ENCODE data around the gene HGF.

The HGF gene

DNA sequence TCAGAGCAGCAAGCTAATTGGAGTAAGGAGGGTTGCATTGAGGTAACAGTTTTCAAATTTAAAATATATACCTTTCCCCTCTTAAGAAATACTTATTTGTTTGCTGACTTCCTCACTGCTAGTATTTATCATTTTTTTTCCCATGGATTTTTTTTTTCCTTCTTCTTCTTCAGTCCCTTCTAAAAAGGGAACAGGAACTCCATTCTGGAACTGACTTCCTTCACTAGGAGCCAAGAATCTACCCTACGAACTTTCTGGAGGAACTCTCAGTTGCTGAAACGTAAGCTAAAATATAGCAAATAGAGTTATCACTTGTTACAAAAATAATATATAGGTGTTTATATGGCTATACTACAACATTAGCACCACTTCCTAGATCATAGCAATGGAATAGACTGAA, 95.4 kb downstream of the HGF start:
- Histone ChIP-seq H3K9ac (ENCODE audit: low read length) (no peak overlapping the region), H3K9me3 (ENCODE audit: control insufficient read depth, low read depth, low read length) (no peaks in the 10 kb centered on the region), H3K4me3 (ENCODE audit: low read length) (no peak overlapping the region), H3K27ac (ENCODE audit: low read length) (no peak overlapping the region), H3K27me3 (ENCODE audit: control insufficient read depth, insufficient read depth, low read length) (no peaks in the 10 kb centered on the region), H3K4me1 (ENCODE audit: control insufficient read depth, low read depth, low read length) (peaks cover 32% of the 10 kb centered on the region), H3K36me3 (ENCODE audit: control insufficient read depth, low read depth, low read length) (no peaks in the 10 kb centered on the region)

DNA sequence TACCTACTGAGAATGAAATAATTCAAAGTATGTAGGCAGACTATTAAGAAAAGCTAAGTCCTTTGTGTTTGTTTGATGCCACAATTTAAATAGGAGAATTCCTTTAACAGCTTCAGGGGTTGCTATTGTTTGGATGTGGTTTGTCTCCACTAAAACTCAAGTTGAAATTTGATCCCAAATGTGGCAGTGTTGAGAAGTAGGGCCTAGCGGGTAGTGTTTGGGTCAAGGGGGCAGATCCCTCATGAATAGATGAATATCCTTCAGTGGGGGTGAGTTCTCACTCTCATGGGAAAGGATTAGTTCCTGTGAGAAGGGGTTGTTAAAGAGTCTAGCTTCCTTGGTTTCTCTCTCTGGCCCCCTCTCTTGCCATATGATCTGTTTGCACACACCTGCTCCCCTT, 97.0 kb downstream of the HGF start:
- H3K9me3 ChIP-seq (ENCODE audit: control insufficient read depth, low read depth, low read length), result no peaks in the 10 kb centered on the region
- peaks cover 32% of the 10 kb centered on the region for H3K4me1 ChIP-seq (ENCODE audit: control insufficient read depth, low read depth, low read length)
- H3K27me3 ChIP-seq (ENCODE audit: control insufficient read depth, insufficient read depth, low read length), result no peaks in the 10 kb centered on the region
- no peak overlapping the region for H3K27ac ChIP-seq (ENCODE audit: low read length)
- H3K9ac ChIP-seq (ENCODE audit: low read length), result no peak overlapping the region
- H3K4me3 ChIP-seq (ENCODE audit: low read length), result no peak overlapping the region
- no peaks in the 10 kb centered on the region for H3K36me3 ChIP-seq (ENCODE audit: control insufficient read depth, low read depth, low read length)

DNA sequence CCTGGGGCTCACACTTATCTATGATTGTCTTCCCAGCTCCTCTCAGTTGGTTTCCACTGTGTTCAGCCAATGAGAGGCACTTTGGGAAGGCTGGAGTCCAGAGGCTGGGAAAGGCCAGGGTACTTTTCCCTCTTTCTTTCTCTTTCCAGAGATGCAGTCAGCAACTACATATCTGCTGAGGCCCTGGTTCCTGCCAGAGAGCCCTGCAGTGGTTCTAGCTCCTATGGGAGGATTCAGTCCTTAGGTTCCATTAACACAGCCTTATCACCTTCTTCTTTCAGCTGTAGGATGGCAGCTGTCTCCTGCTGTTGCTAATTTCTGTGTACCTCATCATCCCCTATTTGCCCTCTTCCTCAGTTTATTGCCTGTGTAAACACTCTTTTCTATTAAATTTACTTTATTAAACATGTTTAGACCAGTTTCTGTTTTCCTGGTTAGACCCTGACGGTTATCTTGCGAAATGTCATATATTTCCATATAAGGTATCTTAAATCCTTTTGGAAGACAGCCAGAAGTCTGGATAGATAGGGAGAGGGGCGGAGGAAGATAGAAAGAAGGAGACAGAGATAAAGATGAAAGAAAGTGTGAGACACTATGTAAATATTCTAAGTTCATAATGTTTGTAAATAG, 100.3 kb downstream of the HGF start:
- H3K4me1 ChIP-seq (ENCODE audit: control insufficient read depth, low read depth, low read length), result peaks cover 50% of the 10 kb centered on the region
- H3K27me3 ChIP-seq (ENCODE audit: control insufficient read depth, insufficient read depth, low read length), result no peaks in the 10 kb centered on the region
- H3K36me3 ChIP-seq (ENCODE audit: control insufficient read depth, low read depth, low read length), result no peaks in the 10 kb centered on the region
- no peak overlapping the region for H3K9ac ChIP-seq (ENCODE audit: low read length)
- H3K4me3 ChIP-seq (ENCODE audit: low read length), result no peak overlapping the region
- no peak overlapping the region for H3K27ac ChIP-seq (ENCODE audit: low read length)
- no peaks in the 10 kb centered on the region for H3K9me3 ChIP-seq (ENCODE audit: control insufficient read depth, low read depth, low read length)

DNA sequence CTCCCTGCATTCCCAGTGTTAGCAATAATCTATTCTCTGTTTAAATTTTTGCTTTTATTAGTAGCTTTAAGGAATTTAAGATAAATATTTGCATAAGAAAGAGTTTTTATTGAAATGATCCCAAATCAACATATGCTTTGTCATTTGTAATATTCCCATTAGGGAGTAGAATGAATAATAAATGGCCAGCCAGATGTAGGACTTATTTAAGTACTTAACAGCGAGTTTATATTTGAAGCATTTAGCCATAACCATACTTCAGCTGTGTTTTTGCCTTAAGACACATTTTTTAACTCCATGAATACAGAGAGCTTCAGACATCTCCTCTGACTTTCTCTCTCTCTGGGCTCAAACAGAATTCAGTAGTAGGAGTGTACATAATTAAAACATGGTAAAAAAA, 103.6 kb downstream of the HGF start:
- Histone ChIP-seq H3K9ac (ENCODE audit: low read length) (no peak overlapping the region), H3K4me3 (ENCODE audit: low read length) (no peak overlapping the region)

DNA sequence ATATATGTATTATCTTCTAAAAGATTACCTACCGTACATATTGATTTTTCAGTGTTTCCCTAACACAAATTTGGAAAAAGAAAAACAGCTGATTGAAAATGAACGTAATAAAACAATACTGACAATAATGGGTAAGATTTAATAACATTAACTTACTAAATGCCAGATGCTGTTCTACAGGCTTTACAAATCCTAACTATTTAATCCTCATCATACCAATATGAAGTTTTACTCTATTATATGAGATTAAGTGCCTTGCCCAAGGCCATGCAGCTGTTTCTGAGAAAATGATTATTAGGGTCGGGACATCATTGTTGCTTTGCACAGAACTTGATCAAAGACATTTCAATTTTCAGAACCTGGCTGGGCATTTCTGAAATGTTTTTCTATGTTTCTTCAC, 104.6 kb downstream of the HGF start:
- H3K27me3 ChIP-seq (ENCODE audit: control insufficient read depth, insufficient read depth, low read length), result no peaks in the 10 kb centered on the region
- no peak overlapping the region for H3K27ac ChIP-seq (ENCODE audit: low read length)
- H3K4me1 ChIP-seq (ENCODE audit: control insufficient read depth, low read depth, low read length), result peaks cover 40% of the 10 kb centered on the region
- H3K36me3 ChIP-seq (ENCODE audit: control insufficient read depth, low read depth, low read length), result no peaks in the 10 kb centered on the region
- H3K4me3 ChIP-seq (ENCODE audit: low read length), result no peak overlapping the region
- no peak overlapping the region for H3K9ac ChIP-seq (ENCODE audit: low read length)
- no peaks in the 10 kb centered on the region for H3K9me3 ChIP-seq (ENCODE audit: control insufficient read depth, low read depth, low read length)

More for the DNA sequence above, 103.6 kb downstream of the HGF start:
- no peak overlapping the region for H3K27ac ChIP-seq (ENCODE audit: low read length)
- H3K4me1 ChIP-seq (ENCODE audit: control insufficient read depth, low read depth, low read length), result peaks cover 38% of the 10 kb centered on the region
- H3K27me3 ChIP-seq (ENCODE audit: control insufficient read depth, insufficient read depth, low read length), result no peaks in the 10 kb centered on the region
- no peaks in the 10 kb centered on the region for H3K36me3 ChIP-seq (ENCODE audit: control insufficient read depth, low read depth, low read length)
- no peaks in the 10 kb centered on the region for H3K9me3 ChIP-seq (ENCODE audit: control insufficient read depth, low read depth, low read length)

DNA sequence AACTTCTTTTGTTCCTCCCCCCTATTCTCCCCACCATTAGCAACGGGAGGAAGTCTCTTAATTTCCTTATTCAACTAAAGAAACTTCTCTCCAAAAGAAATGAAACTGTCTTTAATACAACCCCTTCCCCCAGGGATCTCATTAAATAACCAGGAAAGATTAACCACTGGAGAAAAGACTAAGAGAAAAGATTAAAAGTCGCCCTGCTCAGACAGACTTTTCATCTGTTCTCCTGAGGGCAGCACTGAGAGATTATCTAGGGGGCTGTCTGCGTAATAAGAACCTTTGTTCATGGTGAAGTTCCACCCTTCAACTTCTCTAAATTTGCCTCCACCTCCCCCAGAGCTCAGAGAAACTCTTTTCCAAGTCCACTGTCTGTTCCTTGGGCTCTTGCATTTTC, 105.5 kb downstream of the HGF start:
- H3K4me1 ChIP-seq (ENCODE audit: control insufficient read depth, low read depth, low read length), result peaks cover 39% of the 10 kb centered on the region
- H3K9me3 ChIP-seq (ENCODE audit: control insufficient read depth, low read depth, low read length), result no peaks in the 10 kb centered on the region

DNA sequence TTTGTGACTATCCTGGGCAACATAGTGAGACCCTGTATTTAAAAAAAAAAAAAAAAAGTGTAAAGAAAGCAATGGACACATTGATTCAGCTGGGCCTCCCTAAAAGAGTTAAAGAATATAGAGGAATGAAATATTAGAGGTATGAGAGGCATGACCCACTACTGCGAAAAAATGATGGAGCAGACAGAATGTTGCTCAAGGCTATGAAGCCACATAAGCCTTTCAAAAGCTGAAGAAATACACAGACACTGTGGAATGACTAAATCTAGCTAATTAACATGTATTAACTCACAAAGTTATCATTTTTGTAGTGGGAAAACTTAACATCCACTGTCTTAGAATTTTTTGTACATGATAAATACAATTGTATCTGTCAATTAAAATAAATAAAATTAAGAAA, 107.3 kb downstream of the HGF start:
- no peaks in the 10 kb centered on the region for H3K27me3 ChIP-seq (ENCODE audit: control insufficient read depth, insufficient read depth, low read length)
- no peaks in the 10 kb centered on the region for H3K36me3 ChIP-seq (ENCODE audit: control insufficient read depth, low read depth, low read length)
- H3K9ac ChIP-seq (ENCODE audit: low read length), result no peak overlapping the region
- H3K4me3 ChIP-seq (ENCODE audit: low read length), result no peak overlapping the region
- no peaks in the 10 kb centered on the region for H3K9me3 ChIP-seq (ENCODE audit: control insufficient read depth, low read depth, low read length)
- no peak overlapping the region for H3K27ac ChIP-seq (ENCODE audit: low read length)
- H3K4me1 ChIP-seq (ENCODE audit: control insufficient read depth, low read depth, low read length), result peaks cover 39% of the 10 kb centered on the region

More for the DNA sequence above, 105.5 kb downstream of the HGF start:
- no peaks in the 10 kb centered on the region for H3K27me3 ChIP-seq (ENCODE audit: control insufficient read depth, insufficient read depth, low read length)
- H3K9ac ChIP-seq (ENCODE audit: low read length), result no peak overlapping the region
- no peak overlapping the region for H3K4me3 ChIP-seq (ENCODE audit: low read length)
- no peaks in the 10 kb centered on the region for H3K36me3 ChIP-seq (ENCODE audit: control insufficient read depth, low read depth, low read length)
- H3K27ac ChIP-seq (ENCODE audit: low read length), result no peak overlapping the region

DNA sequence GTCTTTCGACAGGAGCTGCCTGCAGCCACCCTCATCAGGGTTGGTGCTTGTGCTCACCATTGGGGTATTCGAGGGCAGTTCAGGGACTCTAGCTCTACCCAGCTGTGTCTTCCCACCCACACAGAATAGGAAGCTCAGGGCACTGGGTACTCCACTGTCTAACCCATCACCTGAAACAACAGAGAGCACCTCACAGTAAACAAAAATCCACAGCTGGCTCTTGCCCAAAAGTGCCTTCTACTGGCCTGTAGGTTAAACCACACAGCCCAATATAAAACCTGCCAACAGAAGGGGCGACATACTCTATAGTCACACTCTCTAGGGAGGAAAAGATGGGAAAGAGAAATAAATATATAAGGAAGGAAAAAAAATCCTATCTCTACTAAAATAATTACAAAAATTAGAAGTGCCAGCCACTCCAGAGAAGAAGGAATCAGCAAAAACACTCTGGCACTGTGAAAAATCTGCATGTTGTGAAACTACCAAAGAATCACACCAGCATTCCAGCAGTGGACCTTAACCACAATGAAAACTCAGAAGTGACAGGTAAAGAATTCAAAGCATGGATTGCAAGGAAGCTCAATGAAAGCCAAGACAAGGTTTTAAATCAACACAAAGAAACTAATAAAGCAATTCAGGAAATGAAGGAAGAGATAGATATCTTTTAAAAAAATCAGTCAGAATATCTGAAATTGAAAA, 110.0 kb downstream of the HGF start:
- Histone ChIP-seq H3K9ac (ENCODE audit: low read length) (no peak overlapping the region), H3K9me3 (ENCODE audit: control insufficient read depth, low read depth, low read length) (no peaks in the 10 kb centered on the region), H3K4me3 (ENCODE audit: low read length) (no peak overlapping the region), H3K27me3 (ENCODE audit: control insufficient read depth, insufficient read depth, low read length) (no peaks in the 10 kb centered on the region), H3K27ac (ENCODE audit: low read length) (no peak overlapping the region), H3K36me3 (ENCODE audit: control insufficient read depth, low read depth, low read length) (no peaks in the 10 kb centered on the region), H3K4me1 (ENCODE audit: control insufficient read depth, low read depth, low read length) (peaks cover 23% of the 10 kb centered on the region)

DNA sequence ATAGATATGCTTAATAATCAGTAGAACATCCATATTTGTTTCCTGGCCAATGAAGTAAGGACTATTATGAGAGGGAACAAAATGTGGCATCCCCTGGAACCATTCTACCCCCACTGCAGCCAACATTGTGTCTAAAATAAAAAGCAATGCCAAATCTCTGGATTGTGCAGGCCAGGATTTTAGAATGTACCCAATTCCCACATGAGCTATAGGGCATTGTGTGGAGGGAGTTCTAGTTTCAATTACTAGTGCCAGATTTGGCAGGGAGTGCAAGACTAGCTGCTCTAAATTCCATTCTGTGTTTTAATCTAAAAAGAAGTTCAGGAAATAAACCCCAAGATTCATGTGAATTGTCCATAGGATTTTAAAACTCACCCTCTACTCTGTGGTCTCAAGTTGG, 112.3 kb downstream of the HGF start:
- peaks cover 15% of the 10 kb centered on the region for H3K4me1 ChIP-seq (ENCODE audit: control insufficient read depth, low read depth, low read length)
- no peaks in the 10 kb centered on the region for H3K36me3 ChIP-seq (ENCODE audit: control insufficient read depth, low read depth, low read length)
- no peak overlapping the region for H3K9ac ChIP-seq (ENCODE audit: low read length)
- no peaks in the 10 kb centered on the region for H3K27me3 ChIP-seq (ENCODE audit: control insufficient read depth, insufficient read depth, low read length)
- no peak overlapping the region for H3K4me3 ChIP-seq (ENCODE audit: low read length)
- peaks cover 4% of the 10 kb centered on the region for H3K9me3 ChIP-seq (ENCODE audit: control insufficient read depth, low read depth, low read length)
- no peak overlapping the region for H3K27ac ChIP-seq (ENCODE audit: low read length)

DNA sequence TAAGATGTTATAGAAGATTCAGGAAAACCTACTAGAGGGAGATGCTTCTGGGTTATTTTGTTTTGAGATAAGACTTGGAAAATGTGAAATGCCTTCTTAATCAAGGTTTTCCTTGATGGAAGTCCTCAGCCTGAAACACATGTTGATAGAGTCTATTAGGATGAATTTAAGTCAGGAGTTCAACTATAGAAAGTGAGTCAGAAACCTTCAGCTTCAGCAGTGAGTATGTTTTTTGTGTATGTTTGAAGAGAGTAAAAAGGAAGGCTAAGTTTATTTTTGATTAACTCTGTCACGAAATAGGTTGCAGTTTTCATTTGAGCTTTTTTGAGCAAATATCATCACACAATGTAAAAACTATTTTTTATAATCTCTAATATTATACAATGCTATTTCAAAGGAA, 114.6 kb downstream of the HGF start:
- no peak overlapping the region for H3K9ac ChIP-seq (ENCODE audit: low read length)
- no peak overlapping the region for H3K27ac ChIP-seq (ENCODE audit: low read length)
- peaks cover 3% of the 10 kb centered on the region for H3K4me1 ChIP-seq (ENCODE audit: control insufficient read depth, low read depth, low read length)
- no peak overlapping the region for H3K4me3 ChIP-seq (ENCODE audit: low read length)
- H3K36me3 ChIP-seq (ENCODE audit: control insufficient read depth, low read depth, low read length), result no peaks in the 10 kb centered on the region
- H3K9me3 ChIP-seq (ENCODE audit: control insufficient read depth, low read depth, low read length), result peaks cover 9% of the 10 kb centered on the region
- H3K27me3 ChIP-seq (ENCODE audit: control insufficient read depth, insufficient read depth, low read length), result no peaks in the 10 kb centered on the region

DNA sequence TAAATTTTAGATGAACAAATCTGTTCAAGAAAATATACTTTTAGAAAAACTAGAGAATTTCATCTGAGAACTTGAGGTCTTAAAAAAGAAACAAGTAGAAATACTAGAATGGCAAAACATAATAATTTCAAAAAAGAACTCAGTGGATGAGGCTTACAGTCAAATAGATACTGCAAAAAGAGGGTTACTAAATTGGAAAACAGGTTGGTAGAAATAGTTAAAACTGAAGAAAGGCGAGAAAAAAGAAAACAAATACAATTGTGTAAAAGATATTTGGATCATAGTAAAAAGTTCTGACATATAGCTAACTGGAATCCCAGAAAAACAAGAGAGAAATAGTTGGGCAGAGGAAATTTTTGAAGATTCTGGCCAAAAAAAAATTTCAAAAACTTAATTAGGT, 117.6 kb downstream of the HGF start:
- no peaks in the 10 kb centered on the region for H3K36me3 ChIP-seq (ENCODE audit: control insufficient read depth, low read depth, low read length)

More for the DNA sequence above, 117.6 kb downstream of the HGF start:
- no peaks in the 10 kb centered on the region for H3K27me3 ChIP-seq (ENCODE audit: control insufficient read depth, insufficient read depth, low read length)
- no peak overlapping the region for H3K4me3 ChIP-seq (ENCODE audit: low read length)
- no peak overlapping the region for H3K9ac ChIP-seq (ENCODE audit: low read length)
- no peaks in the 10 kb centered on the region for H3K4me1 ChIP-seq (ENCODE audit: control insufficient read depth, low read depth, low read length)
- H3K27ac ChIP-seq (ENCODE audit: low read length), result no peak overlapping the region
- H3K9me3 ChIP-seq (ENCODE audit: control insufficient read depth, low read depth, low read length), result peaks cover 9% of the 10 kb centered on the region

Measured in iPS-18a (cell line).